ENCODE results near the gene NTRK1. TPM values are rescaled to one million over a fixed set of nuclear protein-coding genes. Genes with fewer than 3 reads are reported as not detected.

NTRK1 gene
- polyA plus RNA-seq, 1 experiment: not detected

GRCh38 chr1:156896490-156897033 is 35.9 kb downstream of the NTRK1 start:
- no peak for TF ChIP-seq CTCF (IDR thresholded peaks at IDR 0.05; ENCODE audit: low read depth, low read length)
- H3K4me3 ChIP-seq (ENCODE audit: low read depth, low read length): peak overlapping the region; percentile 14
- peak; percentile 72 for DNase-seq (ENCODE audit: low read depth, low spot score)
- ChIA-PET CTCF (interaction anchor here (1.2 to 1.5 kb wide), 4 partner anchors 21 to 171 kb away, joined by 3 to 6 read pairs (median 4); partner anchors contain the start of gene LRRC71), POLR2A (interaction anchor here (0.6 kb wide), 1 partner anchor 23 kb away, joined by 7 read pairs; no protein-coding TSS in a partner anchor)
- peak overlapping the region; percentile 94 for H3K27ac ChIP-seq (ENCODE audit: low read depth, low read length)
- H3K9me3 ChIP-seq (ENCODE audit: control insufficient read depth, insufficient read depth, low read length): no peaks in the 10 kb centered on the region; the same call in 1 of the 2 replicates
- H3K27me3 ChIP-seq (ENCODE audit: control insufficient read depth, insufficient read depth, low read length): no peaks in the 10 kb centered on the region

DNA sequence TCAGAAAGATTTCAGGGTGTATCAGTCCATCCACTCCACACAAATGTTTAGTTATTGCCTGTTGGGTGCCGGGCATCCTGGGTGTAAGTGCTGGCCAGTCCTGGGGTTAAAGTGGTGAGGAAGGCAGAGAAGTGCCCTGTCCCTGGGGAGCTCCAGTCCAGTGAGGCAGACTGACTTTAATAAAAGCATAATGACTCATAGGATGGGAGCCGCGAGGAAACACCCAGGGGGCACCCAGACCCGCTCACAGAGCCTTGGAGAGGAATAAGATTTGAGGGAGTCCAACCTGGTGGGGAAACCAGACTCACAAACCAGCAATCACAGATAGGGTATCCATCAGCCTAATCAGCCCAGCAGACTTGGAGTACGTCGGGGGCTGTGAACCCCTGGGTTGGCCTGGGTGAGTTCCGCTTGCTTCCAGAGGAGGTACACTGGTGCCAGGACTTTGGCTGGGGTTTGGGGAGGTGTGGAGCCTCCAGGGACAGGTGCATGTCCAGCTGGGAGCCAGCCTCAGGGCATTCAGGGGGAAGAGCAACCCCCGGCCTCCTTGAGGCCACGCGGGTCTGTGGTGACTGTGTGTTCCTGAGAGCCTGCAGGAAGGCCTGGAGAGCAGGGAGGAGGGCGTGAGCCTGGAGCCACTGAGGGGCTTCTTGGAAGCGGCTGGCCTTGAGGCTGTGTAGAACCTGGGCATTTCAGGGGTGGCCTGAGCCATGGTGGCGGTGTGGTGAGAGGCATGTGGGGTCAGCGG is 36.6 kb downstream of the NTRK1 start:
- ChIA-PET POLR2A (interaction anchor here (0.6 kb wide), 1 partner anchor 22 kb away, joined by 7 read pairs; no protein-coding TSS in a partner anchor), CTCF (interaction anchor here (1.2 to 1.9 kb wide), 8 partner anchors 12 to 208 kb away, joined by 3 to 7 read pairs (median 4); partner anchors contain the start of gene LRRC71)
- peak overlapping the region; percentile 14 for H3K4me3 ChIP-seq (ENCODE audit: low read depth, low read length)

GRCh38 chr1:156898161-156898566 is 37.5 kb downstream of the NTRK1 start:
- ChIA-PET POLR2A (no interaction called here), CTCF (interaction anchor here (1.4 to 1.9 kb wide), 6 partner anchors 12 to 209 kb away, joined by 3 to 7 read pairs (median 6); no protein-coding TSS in a partner anchor)
- Histone ChIP-seq H3K27ac (ENCODE audit: low read depth, low read length) (peak overlapping the region; percentile 94), H3K4me3 (ENCODE audit: low read depth, low read length) (peak overlapping the region; percentile 20), H3K9me3 (ENCODE audit: control insufficient read depth, insufficient read depth, low read length) (no peaks in the 10 kb centered on the region; the same call in 1 of the 2 replicates), H3K27me3 (ENCODE audit: control insufficient read depth, insufficient read depth, low read length) (no peaks in the 10 kb centered on the region)
- peak; percentile 24 for DNase-seq (ENCODE audit: low read depth, low spot score)
- no peak for TF ChIP-seq CTCF (IDR thresholded peaks at IDR 0.05; ENCODE audit: low read depth, low read length)

More for the DNA sequence above, 36.6 kb downstream of the NTRK1 start:
- DNase-seq (ENCODE audit: low read depth, low spot score): no peak
- TF ChIP-seq CTCF (IDR thresholded peaks at IDR 0.05; ENCODE audit: low read depth, low read length): no peak
- Histone ChIP-seq H3K9me3 (ENCODE audit: control insufficient read depth, insufficient read depth, low read length) (no peaks in the 10 kb centered on the region; the same call in 1 of the 2 replicates), H3K27ac (ENCODE audit: low read depth, low read length) (peak overlapping the region; percentile 94), H3K27me3 (ENCODE audit: control insufficient read depth, insufficient read depth, low read length) (no peaks in the 10 kb centered on the region)

GRCh38 chr1:156898971-156899664 is 38.5 kb downstream of the NTRK1 start:
- Histone ChIP-seq H3K27me3 (ENCODE audit: control insufficient read depth, insufficient read depth, low read length) (no peaks in the 10 kb centered on the region), H3K4me3 (ENCODE audit: low read depth, low read length) (no peak overlapping the region), H3K9me3 (ENCODE audit: control insufficient read depth, insufficient read depth, low read length) (no peaks in the 10 kb centered on the region; the same call in 1 of the 2 replicates), H3K27ac (ENCODE audit: low read depth, low read length) (peak overlapping the region; percentile 94)
- ChIA-PET CTCF (interaction anchor here (1.4 to 1.9 kb wide), 7 partner anchors 9 to 210 kb away, joined by 3 to 9 read pairs (median 6); no protein-coding TSS in a partner anchor), POLR2A (no interaction called here)
- DNase-seq (ENCODE audit: low read depth, low spot score): no peak
- no peak for TF ChIP-seq CTCF (IDR thresholded peaks at IDR 0.05; ENCODE audit: low read depth, low read length)
